Activated T-cell treated with anti-CD3 and anti-CD28 coated beads, Interleukin-2, amount 50 U/mL, for 4 hours (primary cell): ENCODE results near the gene MICU1. TPM values are rescaled to one million over a fixed set of nuclear protein-coding genes. Genes with fewer than 3 reads are reported as not detected.
A peak's percentile ranks its signal among the peaks of the same experiment; 100 is the strongest.
"Not testable (repeated sequence)": the region's sequence is repeated elsewhere in the genome, so short reads cannot be mapped to it uniquely, and the experiment has no call there.

ENCODE experiments used
- ATAC-seq, 2 donors: fragments of 200-7000 bp; cut with Tn5 transposase; one replicate each; pipeline ENCODE4 v1.10.0; 2021
- DNase-seq: peaks from one replicate; pipeline ENCODE4 v3.0.0-alpha.2; 2020
- H3K27me3 Mint-ChIP-seq: one replicate; pipeline ENCODE4 v1.8.0; 2021; ENCODE audit warnings: low read depth, mixed read lengths
- H3K36me3 Mint-ChIP-seq: one replicate; pipeline ENCODE4 v1.8.0; 2022; ENCODE audit warnings: mixed read lengths; ENCODE audit not compliant: insufficient read depth
- H3K4me1 Mint-ChIP-seq: one replicate; pipeline ENCODE4 v1.8.0; 2021; ENCODE audit warnings: low read depth, mixed read lengths
- H3K4me3 Mint-ChIP-seq: one replicate; pipeline ENCODE4 v1.8.0; 2021; ENCODE audit warnings: mild to moderate bottlenecking, moderate library complexity, mixed read lengths
- H3K9me3 Mint-ChIP-seq: one replicate; pipeline ENCODE4 v1.8.0; 2021; ENCODE audit warnings: mixed read lengths
- total RNA-seq, 3 donors: library from RNA; stranded (reverse); gene quantifications; one replicate each; pipeline ENCODE4 v1.2.1, GENCODE V29; 2021

The MICU1 gene, protein sequence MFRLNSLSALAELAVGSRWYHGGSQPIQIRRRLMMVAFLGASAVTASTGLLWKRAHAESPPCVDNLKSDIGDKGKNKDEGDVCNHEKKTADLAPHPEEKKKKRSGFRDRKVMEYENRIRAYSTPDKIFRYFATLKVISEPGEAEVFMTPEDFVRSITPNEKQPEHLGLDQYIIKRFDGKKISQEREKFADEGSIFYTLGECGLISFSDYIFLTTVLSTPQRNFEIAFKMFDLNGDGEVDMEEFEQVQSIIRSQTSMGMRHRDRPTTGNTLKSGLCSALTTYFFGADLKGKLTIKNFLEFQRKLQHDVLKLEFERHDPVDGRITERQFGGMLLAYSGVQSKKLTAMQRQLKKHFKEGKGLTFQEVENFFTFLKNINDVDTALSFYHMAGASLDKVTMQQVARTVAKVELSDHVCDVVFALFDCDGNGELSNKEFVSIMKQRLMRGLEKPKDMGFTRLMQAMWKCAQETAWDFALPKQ
- total RNA-seq: 10 to 100 TPM; 30.3 to 37.3 (median 36.4) TPM

DNA sequence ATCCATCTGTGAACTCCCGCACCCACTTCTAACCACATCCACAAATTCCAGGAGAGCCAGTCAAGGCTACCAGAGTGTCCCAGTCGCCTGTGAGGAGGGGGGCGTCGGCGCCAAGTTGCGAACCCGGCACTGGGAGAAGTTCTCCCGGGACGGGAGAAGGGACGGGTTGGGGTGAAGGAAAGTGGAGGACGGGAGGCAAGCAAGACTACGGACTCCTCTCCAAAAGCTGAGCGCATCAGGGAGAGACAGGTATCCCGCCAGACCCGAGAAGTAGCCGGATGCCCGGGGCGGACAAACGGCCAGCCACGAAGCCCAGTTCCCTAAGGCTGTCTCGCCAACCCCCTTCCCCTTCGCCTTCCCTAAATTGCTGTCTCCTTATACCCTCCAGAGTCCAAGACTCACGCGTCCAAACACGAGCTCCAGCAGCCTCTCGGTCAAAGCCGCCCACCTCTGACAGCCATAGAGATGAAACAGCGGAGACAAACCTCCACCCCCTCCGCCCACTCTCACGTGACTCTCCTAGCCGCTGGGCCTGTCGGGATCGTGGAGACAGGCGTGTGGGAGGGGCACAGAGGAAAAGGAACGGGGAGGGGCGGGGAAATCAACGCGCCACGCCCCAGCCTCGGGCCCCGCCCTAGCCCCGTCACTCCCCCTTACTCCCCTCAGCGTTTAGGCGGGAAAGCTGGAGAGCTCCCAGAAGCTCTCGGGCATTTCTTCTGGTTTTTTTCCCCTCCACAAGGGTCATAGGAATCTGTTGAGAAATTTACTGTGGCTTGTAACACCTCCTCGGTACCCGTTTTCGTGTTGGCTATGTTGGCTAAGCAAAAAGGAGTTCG lies at the start of gene MICU1:
Gene MICU1 (minus strand): TSS at position 472 of the 836 bp plus-strand sequence. CDS start 59,286 bp downstream, outside the sequence.
- Mint-ChIP-seq H3K27me3 (no peaks in the 10 kb centered on the region), H3K36me3 (peaks cover 2% of the 10 kb centered on the region), H3K9me3 (no peaks in the 10 kb centered on the region), H3K4me1 (peaks cover 7% of the 10 kb centered on the region), H3K4me3 (peak within 1 kb of the TSS; percentile 99)
- DNase-seq (peak; percentile 93), ATAC-seq (peak; percentile 97 to 98)

DNA sequence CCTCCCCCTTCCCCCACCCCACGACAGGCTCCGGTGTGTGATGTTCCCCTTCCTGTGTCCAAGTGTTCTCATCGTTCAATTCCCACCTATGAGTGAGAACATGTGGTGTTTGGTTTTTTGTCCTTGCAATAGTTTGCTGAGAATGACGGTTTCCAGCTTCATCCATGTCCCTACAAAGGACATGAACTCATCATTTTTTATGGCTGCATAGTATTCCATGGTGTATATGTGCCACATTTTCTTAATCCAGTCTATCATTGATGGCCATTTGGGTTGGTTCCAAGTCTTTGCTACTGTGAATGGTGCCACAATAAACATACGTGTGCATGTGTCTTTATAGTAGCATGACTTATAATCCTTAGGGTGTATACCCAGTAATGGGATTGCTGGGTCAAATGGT lies 48.3 kb upstream of the MICU1 start:
- ATAC-seq, H3K4me1 Mint-ChIP-seq, H3K9me3 Mint-ChIP-seq, H3K27me3 Mint-ChIP-seq, DNase-seq, H3K36me3 Mint-ChIP-seq, H3K4me3 Mint-ChIP-seq: not testable (repeated sequence)

DNA sequence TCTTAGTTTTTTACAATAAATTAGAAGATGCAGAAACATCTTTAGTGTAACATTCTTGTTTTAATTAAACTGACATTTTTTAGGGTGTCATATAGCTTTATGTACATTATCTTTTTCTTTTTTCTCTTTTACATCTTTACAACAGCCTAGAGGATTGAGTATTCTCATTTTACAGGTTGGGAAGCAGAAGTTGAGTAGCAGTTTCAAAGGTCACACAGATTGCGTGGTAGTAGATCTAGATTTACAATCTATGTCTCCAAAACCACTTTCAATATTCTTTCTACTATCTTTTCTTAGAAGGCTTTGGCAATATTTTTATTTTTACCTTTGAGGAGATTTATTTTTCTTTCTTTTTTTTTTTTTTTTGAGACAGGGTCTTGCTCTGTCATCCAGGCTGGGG lies 47.4 kb upstream of the MICU1 start:
- H3K36me3 Mint-ChIP-seq: no peaks in the 10 kb centered on the region
- H3K4me1 Mint-ChIP-seq: peaks cover 4% of the 10 kb centered on the region
- H3K4me3 Mint-ChIP-seq: no peak overlapping the region

DNA sequence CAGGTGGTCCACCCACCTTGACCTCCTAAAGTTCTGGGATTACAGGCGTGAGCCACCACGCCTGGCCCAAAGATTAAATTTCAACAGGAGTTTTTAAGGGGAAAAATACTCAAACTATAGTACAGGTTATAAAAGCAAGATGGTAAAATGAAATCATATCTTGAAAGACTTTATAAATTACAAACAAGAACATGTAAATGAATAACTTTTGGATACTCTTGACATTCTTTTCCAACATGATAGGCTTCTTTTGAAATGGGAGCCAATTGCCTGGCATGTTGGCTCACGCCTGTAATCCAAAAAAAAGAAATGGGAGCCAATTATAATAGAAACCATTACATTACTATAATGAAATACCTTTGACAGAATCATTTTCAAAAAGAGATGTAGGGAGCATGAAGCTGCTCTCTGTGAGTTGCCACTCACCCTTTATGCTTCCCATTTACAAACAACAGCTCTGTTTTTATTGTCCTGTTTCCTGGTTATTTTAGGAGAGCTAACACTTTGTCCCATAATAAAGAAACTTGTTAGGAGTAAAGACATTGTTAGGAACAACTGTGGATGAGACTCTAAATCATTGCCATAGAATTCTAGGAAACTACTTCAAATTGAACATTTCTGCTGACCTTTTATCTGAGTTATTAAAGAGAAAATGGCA lies 41.5 kb upstream of the MICU1 start:
- peaks cover 1% of the 10 kb centered on the region for H3K27me3 Mint-ChIP-seq
- H3K36me3 Mint-ChIP-seq: no peaks in the 10 kb centered on the region
- ATAC-seq (no peak), DNase-seq (no peak)
- H3K4me3 Mint-ChIP-seq: no peak overlapping the region
- no peaks in the 10 kb centered on the region for H3K9me3 Mint-ChIP-seq
- H3K4me1 Mint-ChIP-seq: no peaks in the 10 kb centered on the region

More for the DNA sequence above, 47.4 kb upstream of the MICU1 start:
- DNase-seq (no peak), ATAC-seq (no peak)
- H3K27me3 Mint-ChIP-seq: peaks cover 3% of the 10 kb centered on the region
- no peaks in the 10 kb centered on the region for H3K9me3 Mint-ChIP-seq

DNA sequence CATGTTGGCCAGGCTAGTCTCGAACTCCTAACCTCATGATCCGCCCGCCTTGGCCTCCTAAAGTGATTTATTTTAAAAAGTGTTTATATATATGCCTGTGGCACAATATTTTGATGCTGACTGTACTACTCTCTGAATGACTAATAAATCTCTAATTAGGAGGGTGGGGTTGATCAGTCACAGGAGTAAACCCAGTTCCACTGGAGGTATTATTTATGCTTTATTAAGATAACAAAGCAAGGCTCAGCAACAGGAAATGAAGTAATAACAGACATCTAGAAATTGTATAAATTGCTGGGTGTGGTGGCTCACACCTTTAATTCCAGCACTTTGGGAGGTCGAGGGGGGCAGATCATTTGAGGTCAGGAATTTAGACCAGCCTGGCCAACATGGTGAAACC lies 40.0 kb upstream of the MICU1 start:
- H3K27me3 Mint-ChIP-seq: no peaks in the 10 kb centered on the region
- no peaks in the 10 kb centered on the region for H3K4me1 Mint-ChIP-seq
- no peak overlapping the region for H3K4me3 Mint-ChIP-seq
- no peaks in the 10 kb centered on the region for H3K36me3 Mint-ChIP-seq
- DNase-seq (no peak), ATAC-seq (no peak)
- H3K9me3 Mint-ChIP-seq: no peaks in the 10 kb centered on the region

DNA sequence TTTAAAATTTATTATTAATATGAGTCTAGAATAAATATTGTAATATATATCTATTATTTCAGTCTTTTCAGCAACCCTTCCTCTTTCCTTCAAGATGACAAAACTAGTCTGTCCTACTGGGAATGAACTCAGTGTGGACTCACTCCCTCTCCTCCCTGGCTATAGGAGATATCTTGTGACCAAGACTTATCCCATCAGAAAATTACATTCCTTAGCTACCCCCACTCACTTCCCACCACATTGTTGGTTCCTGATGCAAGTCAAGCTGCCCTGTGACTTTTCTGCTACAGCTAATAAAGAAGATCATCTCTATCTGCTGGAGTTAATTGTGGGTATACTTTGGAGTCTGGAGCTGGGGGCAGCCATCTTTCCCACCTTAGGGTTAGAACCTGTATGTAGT lies 38.1 kb upstream of the MICU1 start:
- Mint-ChIP-seq H3K36me3 (no peaks in the 10 kb centered on the region), H3K4me1 (no peaks in the 10 kb centered on the region), H3K9me3 (no peaks in the 10 kb centered on the region), H3K27me3 (no peaks in the 10 kb centered on the region), H3K4me3 (no peak overlapping the region)
- no peak for ATAC-seq
- no peak for DNase-seq

DNA sequence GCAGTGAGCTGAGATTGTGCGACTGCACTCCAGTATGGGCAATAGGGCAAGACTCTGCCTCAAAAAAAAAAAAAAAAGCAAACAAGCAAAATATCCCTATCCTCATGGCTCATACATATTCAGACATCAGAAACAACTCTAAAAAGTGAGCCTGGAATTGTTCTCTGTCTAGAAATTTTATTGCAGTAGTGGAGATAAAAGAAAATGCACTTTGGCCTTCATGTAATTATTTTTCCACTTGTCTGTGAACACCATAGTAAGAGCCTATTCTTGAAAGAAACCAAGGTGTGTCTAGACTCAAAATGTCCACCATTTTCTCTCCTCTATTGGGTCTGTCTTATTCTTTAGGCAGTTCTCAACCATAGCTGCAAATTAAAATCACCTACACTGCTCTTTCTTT lies 35.6 kb upstream of the MICU1 start:
- Mint-ChIP-seq H3K36me3 (no peaks in the 10 kb centered on the region), H3K9me3 (no peaks in the 10 kb centered on the region), H3K4me1 (no peaks in the 10 kb centered on the region), H3K27me3 (no peaks in the 10 kb centered on the region), H3K4me3 (no peak overlapping the region)
- DNase-seq (no peak), ATAC-seq (no peak)

DNA sequence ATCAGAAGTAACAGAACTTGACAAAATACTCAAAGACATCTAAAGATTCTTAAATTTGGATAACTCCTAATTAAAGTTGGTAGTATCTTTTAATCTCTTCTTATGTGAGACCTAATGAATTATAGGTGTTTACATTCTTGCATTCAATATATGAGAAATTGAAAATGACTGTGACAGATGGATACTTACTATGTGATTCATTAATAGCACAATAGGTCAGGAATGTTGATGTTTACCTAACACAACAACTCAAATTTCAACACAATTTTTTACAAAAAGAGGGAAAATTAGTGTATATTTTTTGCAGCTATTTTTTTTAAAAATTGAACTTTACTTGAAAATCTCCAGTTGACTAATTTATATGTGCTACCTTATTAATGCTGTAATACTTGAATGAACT lies 34.3 kb upstream of the MICU1 start:
- Mint-ChIP-seq H3K27me3 (no peaks in the 10 kb centered on the region), H3K9me3 (no peaks in the 10 kb centered on the region), H3K4me3 (no peak overlapping the region), H3K36me3 (no peaks in the 10 kb centered on the region), H3K4me1 (no peaks in the 10 kb centered on the region)
- ATAC-seq (no peak), DNase-seq (no peak)

DNA sequence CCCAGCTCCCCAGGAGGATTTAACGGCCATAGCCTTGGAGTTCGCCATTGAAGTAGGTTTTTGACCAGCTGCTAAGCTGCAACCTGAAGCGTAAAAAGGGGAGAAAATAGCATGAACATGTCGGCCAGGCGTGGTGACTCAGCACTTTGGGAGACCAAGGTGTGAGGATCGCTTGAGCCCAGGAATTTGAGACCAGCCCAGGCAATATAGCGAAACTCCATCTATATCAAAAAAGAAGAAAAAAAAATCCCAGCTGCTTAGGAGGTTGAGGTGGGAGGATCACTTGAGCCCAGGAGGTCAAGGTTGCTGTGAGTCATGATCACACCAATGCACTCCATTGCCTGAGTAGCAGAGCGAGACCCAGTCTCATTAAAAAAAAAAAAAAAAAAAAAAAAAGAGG lies 33.8 kb upstream of the MICU1 start:
- Mint-ChIP-seq H3K9me3 (no peaks in the 10 kb centered on the region), H3K36me3 (no peaks in the 10 kb centered on the region), H3K27me3 (no peaks in the 10 kb centered on the region), H3K4me1 (no peaks in the 10 kb centered on the region), H3K4me3 (no peak overlapping the region)
- DNase-seq (no peak), ATAC-seq (no peak)

DNA sequence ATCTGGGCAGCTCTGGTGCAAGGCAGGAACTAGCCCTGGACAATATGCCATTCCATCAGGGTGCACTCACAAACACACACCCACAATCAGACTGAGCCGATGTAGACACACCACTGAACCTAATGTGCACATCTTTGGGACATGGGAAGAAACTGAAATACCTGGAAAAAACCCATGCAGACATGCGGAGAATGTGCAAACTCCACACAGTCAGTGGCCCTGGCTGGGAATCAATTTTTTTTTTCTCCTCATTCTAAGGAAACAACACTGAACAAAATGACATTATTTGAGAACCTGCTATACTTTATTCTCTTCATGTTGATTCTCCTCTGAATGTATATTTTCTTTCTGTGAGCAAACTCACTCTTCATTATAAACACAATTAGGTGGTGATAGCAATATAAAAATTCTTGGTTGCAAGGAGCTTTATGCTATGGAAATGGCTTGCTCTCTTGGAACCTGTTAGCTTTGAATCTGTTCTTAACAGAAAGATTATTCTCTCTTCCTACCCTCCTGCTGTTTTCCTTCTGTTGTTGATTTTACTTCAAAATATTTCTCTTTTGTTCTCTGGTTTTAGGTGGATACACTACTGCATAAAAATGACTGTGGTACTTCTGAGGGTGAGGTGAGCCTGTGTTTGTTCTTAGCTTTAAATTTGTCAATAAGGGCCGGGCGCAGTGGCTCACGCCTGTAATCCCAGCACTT lies 33.0 kb upstream of the MICU1 start:
- Mint-ChIP-seq H3K4me3 (no peak overlapping the region), H3K9me3 (no peaks in the 10 kb centered on the region), H3K4me1 (no peaks in the 10 kb centered on the region), H3K27me3 (no peaks in the 10 kb centered on the region), H3K36me3 (no peaks in the 10 kb centered on the region)
- no peak for DNase-seq
- ATAC-seq: no peak

DNA sequence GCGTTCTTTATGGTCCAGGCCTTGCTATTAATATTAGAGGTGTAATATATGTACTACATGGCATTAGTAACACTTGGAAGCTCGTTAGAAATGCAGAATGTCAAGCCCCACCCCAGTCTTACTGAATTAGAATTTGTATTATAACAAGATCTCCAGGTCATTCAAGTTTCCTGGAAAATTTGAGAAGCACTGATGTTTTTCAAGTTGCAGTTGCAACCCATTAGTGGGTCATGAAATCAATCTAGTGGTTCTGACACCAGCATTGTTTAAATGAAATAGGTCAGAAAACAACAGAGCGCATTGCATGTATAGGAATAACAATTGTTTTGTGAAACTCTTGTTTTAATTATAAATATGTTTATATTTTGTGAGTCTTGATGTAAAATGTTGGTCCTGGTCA lies 28.8 kb upstream of the MICU1 start:
- H3K36me3 Mint-ChIP-seq: no peaks in the 10 kb centered on the region
- no peaks in the 10 kb centered on the region for H3K4me1 Mint-ChIP-seq
- ATAC-seq (no peak), DNase-seq (no peak)
- H3K9me3 Mint-ChIP-seq: no peaks in the 10 kb centered on the region
- no peak overlapping the region for H3K4me3 Mint-ChIP-seq
- H3K27me3 Mint-ChIP-seq: no peaks in the 10 kb centered on the region

DNA sequence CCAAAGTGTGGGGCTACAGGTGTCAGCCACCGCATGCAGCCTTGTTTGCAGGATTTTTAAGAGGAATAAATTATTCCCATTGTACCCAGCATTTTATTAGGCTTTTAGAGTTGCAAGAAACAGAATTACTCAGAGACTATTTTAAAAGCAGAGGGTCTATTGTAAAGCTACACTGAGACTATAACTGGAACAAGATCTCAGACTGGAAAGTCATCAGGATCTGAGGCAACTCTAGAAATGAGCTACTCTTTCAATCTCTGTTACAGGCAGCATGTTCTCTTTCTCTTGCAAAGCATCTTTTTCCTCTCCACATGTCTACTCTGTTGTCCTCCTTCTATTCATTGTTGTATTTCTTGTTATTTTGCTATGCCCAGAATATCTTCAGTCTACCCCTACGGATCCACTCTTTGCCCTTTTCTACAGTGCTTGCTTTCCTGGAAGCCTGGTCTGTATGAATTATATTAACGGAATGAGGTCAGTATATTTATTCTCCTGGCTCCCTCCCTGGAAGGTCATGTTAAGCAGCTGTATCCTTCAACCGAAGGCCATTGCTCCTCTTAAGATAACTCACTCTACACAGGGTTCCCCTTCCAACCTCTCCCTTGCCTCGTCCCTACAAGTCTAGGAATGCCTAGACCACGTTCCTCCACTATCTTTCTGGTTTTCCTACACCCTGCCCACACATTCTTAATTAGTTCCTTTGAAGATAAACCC lies 27.7 kb upstream of the MICU1 start:
- H3K4me3 Mint-ChIP-seq: no peak overlapping the region
- no peaks in the 10 kb centered on the region for H3K36me3 Mint-ChIP-seq
- ATAC-seq (no peak), DNase-seq (no peak)
- no peaks in the 10 kb centered on the region for H3K27me3 Mint-ChIP-seq
- no peaks in the 10 kb centered on the region for H3K4me1 Mint-ChIP-seq
- no peaks in the 10 kb centered on the region for H3K9me3 Mint-ChIP-seq

DNA sequence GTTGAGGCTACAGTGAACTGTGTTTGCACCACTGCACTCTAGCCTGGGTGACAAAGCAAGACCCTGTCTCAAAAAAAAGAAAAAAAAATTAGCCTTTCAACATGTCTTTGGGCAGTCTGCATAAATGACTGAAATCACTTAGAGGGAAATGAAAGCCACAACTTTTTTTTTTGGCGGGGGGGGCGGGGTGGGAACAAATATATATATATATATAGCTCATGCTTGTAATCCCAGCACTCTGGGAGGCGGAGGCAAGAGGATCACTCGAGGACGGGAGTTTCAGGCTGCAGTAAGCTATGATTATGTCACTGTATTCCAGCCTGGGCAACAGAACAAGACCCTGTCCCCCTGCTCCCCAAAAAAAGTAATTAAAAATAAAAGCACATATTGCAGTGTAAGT lies 23.4 kb upstream of the MICU1 start:
- DNase-seq (no peak), ATAC-seq (no peak)
- Mint-ChIP-seq H3K9me3 (no peaks in the 10 kb centered on the region), H3K36me3 (no peaks in the 10 kb centered on the region), H3K27me3 (no peaks in the 10 kb centered on the region), H3K4me3 (no peak overlapping the region), H3K4me1 (no peaks in the 10 kb centered on the region)
